ENCODE results near the gene ONECUT3.
A peak's percentile ranks its signal among the peaks of the same experiment; 100 is the strongest.

The ONECUT3 gene

GRCh38 chr19:1756264-1756663 is 3.0 kb downstream of the ONECUT3 start:
- ChIA-PET CTCF (interaction anchor here (0.9 to 1.0 kb wide), 2 partner anchors 11 to 42 kb away, joined by 3 to 4 read pairs; no protein-coding TSS in a partner anchor), POLR2A (interaction anchor here (0.6 to 1.8 kb wide), 2 partner anchors 9 to 36 kb away, joined by 5 to 8 read pairs; no protein-coding TSS in a partner anchor)
- H3K36me3 ChIP-seq (ENCODE audit: control insufficient read depth in 2 of 2, insufficient read depth in 1 of 2, low read length in 2 of 2), result no peaks in the 10 kb centered on the region
- no peaks in the 10 kb centered on the region; the same call in 1 of the 2 replicates for H3K4me1 ChIP-seq (ENCODE audit: control insufficient read depth, insufficient read depth, low read length)
- H3K9me3 ChIP-seq (ENCODE audit: control insufficient read depth, insufficient read depth, low read depth, low read length), result no peaks in the 10 kb centered on the region
- TF ChIP-seq ATF2 (tag by site-specific recombination; IDR thresholded peaks at IDR 0.05; ENCODE audit: low read depth), result no peak
- TF ChIP-seq ZNF362 (tag by site-specific recombination; IDR thresholded peaks at IDR 0.05), result 0 out of 2 replicates have a peak, but pooled peaks have one; percentile 20
- H3K27ac ChIP-seq (ENCODE audit: extremely low read depth, low read depth, low read length), result no peak overlapping the region
- no peak overlapping the region for H3K4me3 ChIP-seq (ENCODE audit: low read depth, low read length)

GRCh38 chr19:1756705-1757465 is 3.6 kb downstream of the ONECUT3 start:
- H3K36me3 ChIP-seq (ENCODE audit: control insufficient read depth in 2 of 2, insufficient read depth in 1 of 2, low read length in 2 of 2), result no peaks in the 10 kb centered on the region
- CTCF ChIA-PET, result interaction anchor here (0.9 to 1.0 kb wide), 2 partner anchors 10 to 41 kb away, joined by 3 to 4 read pairs; no protein-coding TSS in a partner anchor

More at GRCh38 chr19:1756705-1757465, 3.6 kb downstream of the ONECUT3 start:
- POLR2A ChIA-PET, result interaction anchor here (0.6 kb wide), 1 partner anchor 36 kb away, joined by 5 read pairs; no protein-coding TSS in a partner anchor
- Histone ChIP-seq H3K9me3 (ENCODE audit: control insufficient read depth, insufficient read depth, low read depth, low read length) (no peaks in the 10 kb centered on the region), H3K4me1 (ENCODE audit: control insufficient read depth, insufficient read depth, low read length) (no peaks in the 10 kb centered on the region; the same call in 1 of the 2 replicates), H3K27ac (ENCODE audit: extremely low read depth, low read depth, low read length) (no peak overlapping the region), H3K4me3 (ENCODE audit: low read depth, low read length) (no peak overlapping the region)
- TF ChIP-seq INSM2 (tag by site-specific recombination; IDR thresholded peaks at IDR 0.05) (no peak), MYNN (tag by site-specific recombination; IDR thresholded peaks at IDR 0.05; ENCODE audit: borderline replicate concordance) (no peak), PATZ1 (tag by site-specific recombination; IDR thresholded peaks at IDR 0.05) (peak; percentile 24), ZBTB1 (tag by site-specific recombination; IDR thresholded peaks at IDR 0.05) (no peak), ZBTB21 (tag by site-specific recombination; IDR thresholded peaks at IDR 0.05) (no peak), PRDM1 (tag by site-specific recombination; IDR thresholded peaks at IDR 0.05) (no peak), PRDM4 (tag by site-specific recombination; IDR thresholded peaks at IDR 0.05) (peak; percentile 83), SCRT2 (tag by site-specific recombination; IDR thresholded peaks at IDR 0.05) (no peak)

Data from HEK293 (cell line).